Natural killer cell (primary cell): ENCODE data around the gene TNIK. TPM values are rescaled to one million over a fixed set of nuclear protein-coding genes. Genes with fewer than 3 reads are reported as not detected.

Experiments
- ATAC-seq, 3 donors: fragments of 150-1000 bp in 2 of 3; fragments of 200-7000 bp in 1 of 3; cut with Tn5 transposase; 1 replicate in 1 of 3; 2 replicates in 2 of 3; pipeline ENCODE4 v1.10.0; 2021; ENCODE audit warnings: mild to moderate bottlenecking in 2 of 3, moderate library complexity in 2 of 3
- DNase-seq, 2 donors: peaks; one replicate each; pipeline versions ENCODE4 v3.0.0 to v3.0.0-alpha.2; 2013 to 2021; ENCODE audit warnings: mixed read lengths in 1 of 2
- H3K27ac ChIP-seq: one replicate; pipeline ENCODE4 v1.5.1; 2013; ENCODE audit warnings: mild to moderate bottlenecking, low read length
- H3K27me3 ChIP-seq: one replicate; pipeline ENCODE4 v1.6.1; 2013; ENCODE audit warnings: low read length; ENCODE audit not compliant: control insufficient read depth, insufficient read depth
- H3K36me3 ChIP-seq: one replicate; pipeline ENCODE4 v1.6.1; 2013; ENCODE audit warnings: low read length; ENCODE audit not compliant: control insufficient read depth, insufficient read depth
- H3K4me1 ChIP-seq: one replicate; pipeline ENCODE4 v1.6.1; 2013; ENCODE audit warnings: low read length; ENCODE audit not compliant: control insufficient read depth, insufficient read depth
- H3K4me3 ChIP-seq: one replicate; pipeline ENCODE4 v1.5.1; 2013; ENCODE audit warnings: low read length
- H3K9me3 ChIP-seq: one replicate; pipeline ENCODE4 v1.6.1; 2013; ENCODE audit warnings: low read length; ENCODE audit not compliant: control insufficient read depth, insufficient read depth
- H3K27ac Mint-ChIP-seq, 2 donors: one replicate each; pipeline ENCODE4 v1.8.0; 2022; ENCODE audit warnings: mild to moderate bottlenecking in 2 of 2, mixed read lengths in 2 of 2, moderate library complexity in 1 of 2
- H3K27me3 Mint-ChIP-seq, 2 donors: one replicate each; pipeline ENCODE4 v1.8.0; 2022; ENCODE audit warnings: low read depth in 2 of 2, mixed read lengths in 2 of 2
- H3K36me3 Mint-ChIP-seq: one replicate; pipeline ENCODE4 v1.8.0; 2022; ENCODE audit warnings: mixed read lengths
- H3K4me1 Mint-ChIP-seq, 2 donors: one replicate each; pipeline ENCODE4 v1.8.0; 2022; ENCODE audit warnings: mixed read lengths in 2 of 2
- H3K4me3 Mint-ChIP-seq: one replicate; pipeline ENCODE4 v1.8.0; 2022; ENCODE audit warnings: mild to moderate bottlenecking, moderate library complexity, mixed read lengths
- H3K9me3 Mint-ChIP-seq, 2 donors: one replicate each; pipeline ENCODE4 v1.8.0; 2022; ENCODE audit warnings: mixed read lengths in 2 of 2
- WGBS: methylation state at CpG from one replicate; pipeline ENCODE4 v1.1.7; 2013; ENCODE audit warnings: missing lambda C conversion rate; ENCODE audit not compliant: insufficient coverage; 5-methylcytosine and 5-hydroxymethylcytosine counted together
- intact Hi-C: fragments of 100-400 bp; cut with micrococcal nuclease; formaldehyde crosslinking; loops from one replicate; pipeline ENCODE4 v1.14.2; 2022
- total RNA-seq, 4 donors: library from RNA; stranded (reverse); fragments of 120-200 nt in 1 of 4; gene quantifications; one replicate each; pipeline versions ENCODE4 v1.2.3 to v1.2.4, GENCODE V29; 2013 to 2022
- TF ChIP-seq, protein P1 (sequence below): fragments of 200-600 bp; IDR thresholded peaks from one replicate; pipeline ENCODE4 v1.8.0; 2022; ENCODE audit warnings: antibody characterized with exemption

The TNIK gene
- total RNA-seq, 3 donors from 2014 or later (not counting 1 experiment from before 2014, with no cell fraction given) = 93.7 to 122 (median 119) TPM

DNA sequence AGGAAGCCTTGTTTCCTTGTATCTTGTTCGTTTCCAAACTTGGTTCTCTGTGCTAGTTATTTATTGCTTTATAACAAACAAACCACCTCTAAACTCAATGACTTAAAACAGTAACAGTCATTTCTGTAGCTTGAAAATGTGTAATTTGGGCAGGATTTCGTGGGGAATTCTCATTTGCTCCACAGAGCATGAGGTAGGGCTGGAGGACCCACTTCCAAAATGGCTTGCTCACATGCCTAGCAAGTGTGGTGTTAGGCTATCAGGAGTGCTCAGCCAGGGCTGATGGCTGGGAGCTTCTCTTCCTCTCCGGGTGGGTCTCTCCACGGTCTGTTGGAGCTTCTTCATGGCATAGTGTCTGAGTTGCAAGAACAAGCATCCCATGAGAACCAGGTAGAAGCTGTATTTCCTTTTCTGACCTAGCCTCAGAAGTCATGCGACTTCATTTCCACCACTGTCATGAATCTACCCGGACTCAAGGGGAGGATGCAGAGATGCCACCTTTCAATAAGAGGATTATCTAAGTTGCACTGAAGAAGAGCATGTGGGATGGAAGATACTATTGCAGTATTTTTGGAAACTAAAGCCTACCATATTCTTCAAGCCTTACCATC is 8.2 kb upstream of the TNIK start:
- H3K27me3 Mint-ChIP-seq = no peaks in the 10 kb centered on the region
- H3K4me1 ChIP-seq = no peaks in the 10 kb centered on the region
- no peak overlapping the region for H3K27ac ChIP-seq
- no peaks in the 10 kb centered on the region for H3K36me3 Mint-ChIP-seq
- no peaks in the 10 kb centered on the region for H3K27me3 ChIP-seq
- 85% methylated on average over 5 of the region's 6 CpGs for WGBS
- no peaks in the 10 kb centered on the region for H3K36me3 ChIP-seq
- TF ChIP-seq, protein P1, sequence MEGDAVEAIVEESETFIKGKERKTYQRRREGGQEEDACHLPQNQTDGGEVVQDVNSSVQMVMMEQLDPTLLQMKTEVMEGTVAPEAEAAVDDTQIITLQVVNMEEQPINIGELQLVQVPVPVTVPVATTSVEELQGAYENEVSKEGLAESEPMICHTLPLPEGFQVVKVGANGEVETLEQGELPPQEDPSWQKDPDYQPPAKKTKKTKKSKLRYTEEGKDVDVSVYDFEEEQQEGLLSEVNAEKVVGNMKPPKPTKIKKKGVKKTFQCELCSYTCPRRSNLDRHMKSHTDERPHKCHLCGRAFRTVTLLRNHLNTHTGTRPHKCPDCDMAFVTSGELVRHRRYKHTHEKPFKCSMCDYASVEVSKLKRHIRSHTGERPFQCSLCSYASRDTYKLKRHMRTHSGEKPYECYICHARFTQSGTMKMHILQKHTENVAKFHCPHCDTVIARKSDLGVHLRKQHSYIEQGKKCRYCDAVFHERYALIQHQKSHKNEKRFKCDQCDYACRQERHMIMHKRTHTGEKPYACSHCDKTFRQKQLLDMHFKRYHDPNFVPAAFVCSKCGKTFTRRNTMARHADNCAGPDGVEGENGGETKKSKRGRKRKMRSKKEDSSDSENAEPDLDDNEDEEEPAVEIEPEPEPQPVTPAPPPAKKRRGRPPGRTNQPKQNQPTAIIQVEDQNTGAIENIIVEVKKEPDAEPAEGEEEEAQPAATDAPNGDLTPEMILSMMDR = no peak
- H3K4me3 Mint-ChIP-seq = no peak overlapping the region
- no peak for ATAC-seq
- no peak for DNase-seq
- no peaks in the 10 kb centered on the region for H3K9me3 ChIP-seq
- intact Hi-C loops = no loop called here
- H3K4me3 ChIP-seq = no peak overlapping the region
- H3K27ac Mint-ChIP-seq = no peak overlapping the region
- no peaks in the 10 kb centered on the region for H3K9me3 Mint-ChIP-seq
- no peaks in the 10 kb centered on the region for H3K4me1 Mint-ChIP-seq

DNA sequence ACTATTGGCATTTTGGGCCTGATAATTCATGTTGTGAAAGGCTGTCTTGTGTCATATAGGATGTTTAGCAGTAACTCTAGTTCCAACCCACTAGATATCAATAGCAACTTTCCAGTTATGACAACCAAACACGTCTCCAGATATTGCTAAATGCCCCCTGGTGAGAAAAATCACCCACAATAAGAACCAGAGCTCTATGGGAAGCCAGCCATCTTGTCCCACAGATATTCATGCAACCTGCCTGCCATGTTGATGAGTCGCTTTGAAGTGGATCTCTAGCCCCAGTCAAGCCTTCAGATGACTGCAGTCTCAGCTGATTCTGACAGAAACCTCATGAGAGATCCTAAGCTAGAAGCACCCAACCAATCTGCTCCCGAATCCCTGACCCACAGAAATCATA is 5.6 kb upstream of the TNIK start:
- Histone ChIP-seq H3K9me3 (no peaks in the 10 kb centered on the region), H3K4me1 (peaks cover 7% of the 10 kb centered on the region), H3K4me3 (no peak overlapping the region), H3K36me3 (no peaks in the 10 kb centered on the region), H3K27me3 (no peaks in the 10 kb centered on the region), H3K27ac (no peak overlapping the region)
- no peaks in the 10 kb centered on the region for H3K36me3 Mint-ChIP-seq
- TF ChIP-seq, protein P1 = no peak
- H3K4me1 Mint-ChIP-seq = peaks cover 15% of the 10 kb centered on the region in 2 donors
- WGBS = 84% methylated on average over 2 of the region's 3 CpGs
- no peak overlapping the region for H3K27ac Mint-ChIP-seq
- intact Hi-C loops = no loop called here
- no peaks in the 10 kb centered on the region for H3K27me3 Mint-ChIP-seq
- no peak for DNase-seq
- no peak overlapping the region for H3K4me3 Mint-ChIP-seq
- no peak for ATAC-seq
- H3K9me3 Mint-ChIP-seq = no peaks in the 10 kb centered on the region

DNA sequence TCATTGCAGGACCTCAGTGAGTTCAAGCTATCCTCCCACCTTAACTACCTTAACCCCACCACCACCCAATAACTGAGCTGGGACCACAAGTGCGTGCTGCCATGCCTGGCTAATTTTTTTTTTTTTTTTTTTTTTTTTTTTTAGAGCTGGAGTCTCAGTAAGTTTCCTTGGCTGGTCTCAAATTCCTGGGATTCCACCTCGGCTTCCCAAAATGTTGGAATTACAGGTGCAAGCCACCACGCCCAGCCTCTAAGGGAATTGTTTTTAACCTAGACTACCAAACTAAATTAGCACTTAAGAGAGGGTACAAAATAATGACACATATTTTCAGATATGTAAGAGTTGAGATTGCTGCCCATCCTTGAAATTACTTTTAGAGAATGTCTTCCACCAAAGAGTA is 4.3 kb upstream of the TNIK start:
- intact Hi-C loops = no loop called here
- TF ChIP-seq, protein P1 = no peak
- Mint-ChIP-seq H3K27me3 (no peaks in the 10 kb centered on the region), H3K27ac (no peak overlapping the region), H3K36me3 (no peaks in the 10 kb centered on the region), H3K4me3 (no peak overlapping the region), H3K4me1 (peaks cover 19 to 21% of the 10 kb centered on the region in 2 donors), H3K9me3 (no peaks in the 10 kb centered on the region)
- Histone ChIP-seq H3K4me3 (no peak overlapping the region), H3K27me3 (no peaks in the 10 kb centered on the region), H3K27ac (no peak overlapping the region), H3K36me3 (no peaks in the 10 kb centered on the region), H3K9me3 (no peaks in the 10 kb centered on the region), H3K4me1 (peaks cover 10% of the 10 kb centered on the region)
- no CpG with 5 or more reads among the region's 3 CpGs for WGBS
- no peak for DNase-seq
- ATAC-seq = no peak

DNA sequence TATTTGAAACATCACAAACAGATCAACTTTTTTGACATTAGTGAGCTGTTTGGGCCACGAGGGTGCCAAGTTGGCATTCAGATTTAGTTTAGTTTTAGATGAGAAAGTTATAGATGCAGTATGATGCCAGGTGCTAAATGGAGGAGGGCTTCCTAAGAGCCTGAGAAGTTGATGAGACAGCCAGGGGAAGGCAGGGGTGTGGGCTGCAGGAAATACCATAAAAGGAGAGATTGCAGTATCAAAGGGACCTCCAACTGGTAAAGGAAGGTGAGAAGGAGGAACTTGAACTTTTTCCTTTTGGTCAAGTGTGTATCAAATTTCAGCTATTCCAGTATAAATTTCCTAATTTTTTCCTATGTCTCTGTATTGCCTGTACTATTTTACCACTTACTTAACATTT is 2.0 kb upstream of the TNIK start:
- no peaks in the 10 kb centered on the region for H3K36me3 ChIP-seq
- no peak for ATAC-seq
- H3K27me3 ChIP-seq = no peaks in the 10 kb centered on the region
- Mint-ChIP-seq H3K4me1 (peaks cover 19 to 43% of the 10 kb centered on the region in 2 donors), H3K4me3 (peak overlapping the region; percentile 93), H3K27ac (no peak overlapping the region), H3K27me3 (no peaks in the 10 kb centered on the region), H3K9me3 (no peaks in the 10 kb centered on the region), H3K36me3 (no peaks in the 10 kb centered on the region)
- 65% methylated on average over 1 of the region's 1 CpG for WGBS
- no peaks in the 10 kb centered on the region for H3K9me3 ChIP-seq
- intact Hi-C loops = no loop called here
- no peak overlapping the region for H3K4me3 ChIP-seq
- DNase-seq = peak in 1 of 2 donors; percentile 58
- TF ChIP-seq, protein P1 = no peak
- H3K4me1 ChIP-seq = peaks cover 19% of the 10 kb centered on the region
- H3K27ac ChIP-seq = no peak overlapping the region
